GM23338 (cell line): ENCODE results near the gene KDM4C. TPM values are rescaled to one million over a fixed set of nuclear protein-coding genes. Genes with fewer than 3 reads are reported as not detected.
"Not testable (repeated sequence)": the region's sequence is repeated elsewhere in the genome, so short reads cannot be mapped to it uniquely, and the experiment has no call there.

Experiments
- ATAC-seq: fragments of 200-7000 bp; cut with Tn5 transposase; 3 replicates; pipeline ENCODE4 v1.9.1; 2020
- DNase-seq: peaks from one replicate; pipeline ENCODE4 v3.0.0-alpha.2; 2015; ENCODE audit warnings: low spot score
- H2AFZ ChIP-seq: fragments of 200-600 bp; sonication (generic); 2 replicates; pipeline ENCODE4 v1.8.0; 2016; ENCODE audit warnings: antibody characterized with exemption, mild to moderate bottlenecking, moderate library complexity
- H3F3A ChIP-seq: fragments of 200-600 bp; sonication (generic); replicated peaks from 2 replicates; pipeline ENCODE4 v1.8.0; 2017; ENCODE audit warnings: antibody characterized with exemption, mixed run types, low read depth
- H3K27ac ChIP-seq: fragments of 200-600 bp; sonication (generic); 2 replicates; pipeline ENCODE4 v1.6.1; 2016; ENCODE audit warnings: low read depth
- H3K27me3 ChIP-seq: fragments of 200-600 bp; sonication (generic); 2 replicates; pipeline ENCODE4 v1.8.0; 2016; ENCODE audit warnings: mild to moderate bottlenecking, mixed run types, moderate library complexity; ENCODE audit not compliant: insufficient read depth
- H3K36me3 ChIP-seq: fragments of 200-600 bp; sonication (generic); 2 replicates; pipeline ENCODE4 v1.8.0; 2016; ENCODE audit warnings: mild to moderate bottlenecking; ENCODE audit not compliant: insufficient read depth
- H3K4me1 ChIP-seq: fragments of 200-600 bp; sonication (generic); 2 replicates; pipeline ENCODE4 v1.8.0; 2016; ENCODE audit warnings: mild to moderate bottlenecking, moderate library complexity; ENCODE audit not compliant: insufficient read depth
- H3K4me2 ChIP-seq: fragments of 200-600 bp; sonication (generic); 2 replicates; pipeline ENCODE4 v1.7.1; 2017; ENCODE audit warnings: mixed run types
- H3K4me3 ChIP-seq: fragments of 200-600 bp; sonication (generic); 2 replicates; pipeline ENCODE4 v1.6.1; 2016; ENCODE audit warnings: mixed run types
- H3K79me2 ChIP-seq: fragments of 200-600 bp; sonication (generic); replicated peaks from 2 replicates; pipeline ENCODE4 v1.8.0; 2017; ENCODE audit warnings: mild to moderate bottlenecking; ENCODE audit not compliant: insufficient read depth
- H3K9me2 ChIP-seq: fragments of 200-600 bp; sonication (generic); 2 replicates; pipeline ENCODE4 v1.8.0; 2017; ENCODE audit not compliant: insufficient read depth
- H4K20me1 ChIP-seq: fragments of 200-600 bp; sonication (generic); replicated peaks from 2 replicates; pipeline ENCODE4 v1.8.0; 2017; ENCODE audit warnings: mild to moderate bottlenecking; ENCODE audit not compliant: insufficient read depth
- H3K27ac Mint-ChIP-seq: 2 replicates; pipeline ENCODE4 v1.8.0; 2020; ENCODE audit warnings: inconsistent platforms, mild to moderate bottlenecking, moderate library complexity, mixed read lengths
- H3K27me3 Mint-ChIP-seq: 3 replicates; pipeline ENCODE4 v1.8.0; 2022; ENCODE audit warnings: low read depth, mild to moderate bottlenecking, moderate library complexity, mixed read lengths, inconsistent platforms; ENCODE audit not compliant: insufficient read depth, poor library complexity
- H3K36me3 Mint-ChIP-seq: 3 replicates; pipeline ENCODE4 v1.8.0; 2021; ENCODE audit warnings: low read depth, mild to moderate bottlenecking, inconsistent platforms, moderate library complexity, mixed read lengths
- H3K4me1 Mint-ChIP-seq: 3 replicates; pipeline ENCODE4 v1.8.0; 2020; ENCODE audit warnings: mild to moderate bottlenecking, inconsistent platforms, mixed read lengths
- H3K4me3 Mint-ChIP-seq: 3 replicates; pipeline ENCODE4 v1.8.0; 2021; ENCODE audit warnings: moderate library complexity, mild to moderate bottlenecking, inconsistent platforms, mixed read lengths
- H3K9me3 Mint-ChIP-seq: 3 replicates; pipeline ENCODE4 v1.8.0; 2020; ENCODE audit warnings: moderate library complexity, mild to moderate bottlenecking, inconsistent platforms, mixed read lengths
- CREB1 ChIP-seq: fragments of 250-450 bp; sonication (Bioruptor Pico); IDR thresholded peaks from 2 replicates; pipeline ENCODE4 v1.5.0; 2020; ENCODE audit warnings: low read depth, mild to moderate bottlenecking, moderate library complexity
- EZH2phosphoT487 ChIP-seq: fragments of 200-600 bp; sonication (generic); IDR thresholded peaks from one replicate; pipeline ENCODE4 v1.8.1; 2018; ENCODE audit warnings: antibody characterized with exemption; ENCODE audit not compliant: unreplicated experiment
- JUNB ChIP-seq: IDR thresholded peaks from one replicate; pipeline ENCODE4 v1.6.1; 2016; ENCODE audit warnings: antibody characterized with exemption; ENCODE audit not compliant: unreplicated experiment
- NANOG ChIP-seq: IDR thresholded peaks from 2 replicates; pipeline ENCODE4 v1.6.1; 2016; ENCODE audit warnings: antibody characterized with exemption, borderline replicate concordance
- STAT1 ChIP-seq: IDR thresholded peaks from one replicate; pipeline ENCODE4 v1.6.1; 2016; ENCODE audit warnings: antibody characterized with exemption; ENCODE audit not compliant: unreplicated experiment
- ZNF114 ChIP-seq: fragments of 250-450 bp; sonication (Bioruptor Pico); IDR thresholded peaks from 2 replicates; pipeline ENCODE4 v1.5.0; 2020; ENCODE audit warnings: mild to moderate bottlenecking, moderate library complexity
- ZNF331 ChIP-seq: fragments of 250-450 bp; sonication (Bioruptor Pico); IDR thresholded peaks from 2 replicates; pipeline ENCODE4 v1.5.0; 2020; ENCODE audit warnings: low read depth, mild to moderate bottlenecking, moderate library complexity
- polyA plus RNA-seq: library from polyadenylated mRNA; unstranded; fragments of >200 nt; fragmentation: Nextera tagmentation; extraction: Ambion mirVana; gene quantifications from 2 replicates; pipeline ENCODE4 v1.2.1, GENCODE V29; 2016
- total RNA-seq: library from RNA; depleted of rRNA; stranded (reverse); fragments of >200 nt; shearing (Covaris generic); gene quantifications from 2 replicates; pipeline ENCODE4 v1.2.3, GENCODE V29; 2014
- TF ChIP-seq, protein P1 (sequence below): fragments of 250-450 bp; sonication (Bioruptor Pico); IDR thresholded peaks from 2 replicates; pipeline ENCODE4 v1.5.0; 2020; ENCODE audit warnings: mild to moderate bottlenecking, moderate library complexity

KDM4C gene
- total and polyA plus RNA-seq, 2 experiments from 2014 or later, result 12.0 to 43.8 TPM

GRCh38 chr9:7030943-7031342 is 273.2 kb downstream of the KDM4C start:
- not testable (repeated sequence) for H3K4me1 ChIP-seq, H3K79me2 ChIP-seq, DNase-seq, H3K9me3 Mint-ChIP-seq, H3K27me3 Mint-ChIP-seq, ATAC-seq, H3K27me3 ChIP-seq, H3K4me3 ChIP-seq, H3F3A ChIP-seq, H3K4me3 Mint-ChIP-seq, H3K4me2 ChIP-seq, H3K4me1 Mint-ChIP-seq, H3K9me2 ChIP-seq, H3K36me3 Mint-ChIP-seq, H3K36me3 ChIP-seq, H3K27ac ChIP-seq, H2AFZ ChIP-seq, H3K27ac Mint-ChIP-seq, H4K20me1 ChIP-seq

GRCh38 chr9:7033076-7034045 is 275.6 kb downstream of the KDM4C start:
- H3F3A ChIP-seq, result no peaks in the 10 kb centered on the region
- Mint-ChIP-seq H3K27ac (no peak overlapping the region), H3K36me3 (no peaks in the 10 kb centered on the region), H3K27me3 (no peaks in the 10 kb centered on the region), H3K9me3 (no peaks in the 10 kb centered on the region), H3K4me3 (no peak overlapping the region), H3K4me1 (peaks cover 13% of the 10 kb centered on the region; the same call in 2 of the 3 replicates)
- no peak overlapping the region for H3K4me2 ChIP-seq
- H2AFZ ChIP-seq, result no peak overlapping the region
- no peak overlapping the region for H3K27ac ChIP-seq
- no peaks in the 10 kb centered on the region for H3K36me3 ChIP-seq
- TF ChIP-seq JUNB (no peak), ZNF331 (CRISPR knock-in tag) (no peak), NANOG (no peak), ZNF114 (CRISPR knock-in tag) (no peak), EZH2phosphoT487 (no peak), CREB1 (CRISPR knock-in tag) (no peak), STAT1 (no peak)
- TF ChIP-seq, protein P1, sequence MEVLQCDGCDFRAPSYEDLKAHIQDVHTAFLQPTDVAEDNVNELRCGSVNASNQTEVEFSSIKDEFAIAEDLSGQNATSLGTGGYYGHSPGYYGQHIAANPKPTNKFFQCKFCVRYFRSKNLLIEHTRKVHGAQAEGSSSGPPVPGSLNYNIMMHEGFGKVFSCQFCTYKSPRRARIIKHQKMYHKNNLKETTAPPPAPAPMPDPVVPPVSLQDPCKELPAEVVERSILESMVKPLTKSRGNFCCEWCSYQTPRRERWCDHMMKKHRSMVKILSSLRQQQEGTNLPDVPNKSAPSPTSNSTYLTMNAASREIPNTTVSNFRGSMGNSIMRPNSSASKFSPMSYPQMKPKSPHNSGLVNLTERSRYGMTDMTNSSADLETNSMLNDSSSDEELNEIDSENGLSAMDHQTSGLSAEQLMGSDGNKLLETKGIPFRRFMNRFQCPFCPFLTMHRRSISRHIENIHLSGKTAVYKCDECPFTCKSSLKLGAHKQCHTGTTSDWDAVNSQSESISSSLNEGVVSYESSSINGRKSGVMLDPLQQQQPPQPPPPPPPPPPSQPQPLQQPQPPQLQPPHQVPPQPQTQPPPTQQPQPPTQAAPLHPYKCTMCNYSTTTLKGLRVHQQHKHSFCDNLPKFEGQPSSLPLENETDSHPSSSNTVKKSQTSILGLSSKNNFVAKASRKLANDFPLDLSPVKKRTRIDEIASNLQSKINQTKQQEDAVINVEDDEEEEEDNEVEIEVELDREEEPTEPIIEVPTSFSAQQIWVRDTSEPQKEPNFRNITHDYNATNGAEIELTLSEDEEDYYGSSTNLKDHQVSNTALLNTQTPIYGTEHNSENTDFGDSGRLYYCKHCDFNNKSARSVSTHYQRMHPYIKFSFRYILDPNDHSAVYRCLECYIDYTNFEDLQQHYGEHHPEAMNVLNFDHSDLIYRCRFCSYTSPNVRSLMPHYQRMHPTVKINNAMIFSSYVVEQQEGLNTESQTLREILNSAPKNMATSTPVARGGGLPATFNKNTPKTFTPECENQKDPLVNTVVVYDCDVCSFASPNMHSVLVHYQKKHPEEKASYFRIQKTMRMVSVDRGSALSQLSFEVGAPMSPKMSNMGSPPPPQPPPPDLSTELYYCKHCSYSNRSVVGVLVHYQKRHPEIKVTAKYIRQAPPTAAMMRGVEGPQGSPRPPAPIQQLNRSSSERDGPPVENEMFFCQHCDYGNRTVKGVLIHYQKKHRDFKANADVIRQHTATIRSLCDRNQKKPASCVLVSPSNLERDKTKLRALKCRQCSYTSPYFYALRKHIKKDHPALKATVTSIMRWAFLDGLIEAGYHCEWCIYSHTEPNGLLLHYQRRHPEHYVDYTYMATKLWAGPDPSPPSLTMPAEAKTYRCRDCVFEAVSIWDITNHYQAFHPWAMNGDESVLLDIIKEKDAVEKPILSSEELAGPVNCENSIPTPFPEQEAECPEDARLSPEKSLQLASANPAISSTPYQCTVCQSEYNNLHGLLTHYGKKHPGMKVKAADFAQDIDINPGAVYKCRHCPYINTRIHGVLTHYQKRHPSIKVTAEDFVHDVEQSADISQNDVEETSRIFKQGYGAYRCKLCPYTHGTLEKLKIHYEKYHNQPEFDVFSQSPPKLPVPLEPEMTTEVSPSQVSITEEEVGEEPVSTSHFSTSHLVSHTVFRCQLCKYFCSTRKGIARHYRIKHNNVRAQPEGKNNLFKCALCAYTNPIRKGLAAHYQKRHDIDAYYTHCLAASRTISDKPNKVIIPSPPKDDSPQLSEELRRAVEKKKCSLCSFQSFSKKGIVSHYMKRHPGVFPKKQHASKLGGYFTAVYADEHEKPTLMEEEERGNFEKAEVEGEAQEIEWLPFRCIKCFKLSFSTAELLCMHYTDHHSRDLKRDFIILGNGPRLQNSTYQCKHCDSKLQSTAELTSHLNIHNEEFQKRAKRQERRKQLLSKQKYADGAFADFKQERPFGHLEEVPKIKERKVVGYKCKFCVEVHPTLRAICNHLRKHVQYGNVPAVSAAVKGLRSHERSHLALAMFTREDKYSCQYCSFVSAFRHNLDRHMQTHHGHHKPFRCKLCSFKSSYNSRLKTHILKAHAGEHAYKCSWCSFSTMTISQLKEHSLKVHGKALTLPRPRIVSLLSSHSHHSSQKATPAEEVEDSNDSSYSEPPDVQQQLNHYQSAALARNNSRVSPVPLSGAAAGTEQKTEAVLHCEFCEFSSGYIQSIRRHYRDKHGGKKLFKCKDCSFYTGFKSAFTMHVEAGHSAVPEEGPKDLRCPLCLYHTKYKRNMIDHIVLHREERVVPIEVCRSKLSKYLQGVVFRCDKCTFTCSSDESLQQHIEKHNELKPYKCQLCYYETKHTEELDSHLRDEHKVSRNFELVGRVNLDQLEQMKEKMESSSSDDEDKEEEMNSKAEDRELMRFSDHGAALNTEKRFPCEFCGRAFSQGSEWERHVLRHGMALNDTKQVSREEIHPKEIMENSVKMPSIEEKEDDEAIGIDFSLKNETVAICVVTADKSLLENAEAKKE (CRISPR knock-in tag), result no peak
- H4K20me1 ChIP-seq, result peaks cover 6% of the 10 kb centered on the region; the same call in 1 of the 2 replicates
- DNase-seq (no peak), ATAC-seq (no peak)
- H3K4me3 ChIP-seq, result no peak overlapping the region
- H3K79me2 ChIP-seq, result no peaks in the 10 kb centered on the region
- H3K9me2 ChIP-seq, result no peaks in the 10 kb centered on the region
- H3K4me1 ChIP-seq, result peaks cover 8% of the 10 kb centered on the region; the same call in 1 of the 2 replicates
- no peaks in the 10 kb centered on the region for H3K27me3 ChIP-seq
